HG03558 (cell line): ENCODE data around the gene UGT1A4.

Experiments
- ATAC-seq: cut with Tn5 transposase; IDR thresholded peaks from one replicate; pipeline ENCODE4 v1.9.1; 2021; ENCODE audit warnings: moderate number of reproducible peaks; ENCODE audit not compliant: unreplicated experiment; ENCODE audit errors: extremely low read depth

UGT1A4 gene

DNA sequence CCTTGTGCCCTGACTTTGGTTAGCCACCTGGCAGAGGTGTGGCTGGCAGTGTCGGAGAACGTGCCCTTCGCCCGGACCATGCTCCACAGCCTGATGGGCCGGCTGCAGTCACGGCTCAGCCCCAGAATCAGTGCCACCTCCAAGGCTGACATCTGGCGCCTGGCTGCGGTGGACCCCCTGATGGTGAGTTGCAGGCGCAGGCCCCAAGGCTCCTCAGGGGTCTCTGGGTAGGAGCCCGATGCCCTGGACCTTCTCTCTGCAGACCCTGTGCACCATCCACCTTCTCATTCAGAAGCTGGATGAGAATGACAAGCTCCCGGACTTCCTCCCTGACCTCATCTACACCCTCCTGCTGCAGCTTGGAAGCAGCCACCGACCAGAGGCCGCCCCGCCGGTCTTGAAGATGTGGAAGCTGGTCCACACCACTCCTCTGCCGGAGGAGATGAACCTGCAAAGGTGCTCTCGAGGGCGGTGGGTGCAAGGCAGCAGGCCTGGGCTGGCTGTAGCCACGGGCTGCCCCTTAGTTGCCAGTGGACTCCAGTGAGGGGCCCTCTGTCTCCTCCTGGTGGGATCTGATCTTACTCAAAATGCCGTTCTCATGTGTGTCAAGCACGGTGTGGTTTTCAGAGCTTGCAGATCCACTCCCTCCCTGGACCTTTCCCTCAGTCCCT, 103.7 kb downstream of the UGT1A4 start:
- no peak for ATAC-seq
